ENCODE data around the gene OSBPL10.

DNA sequence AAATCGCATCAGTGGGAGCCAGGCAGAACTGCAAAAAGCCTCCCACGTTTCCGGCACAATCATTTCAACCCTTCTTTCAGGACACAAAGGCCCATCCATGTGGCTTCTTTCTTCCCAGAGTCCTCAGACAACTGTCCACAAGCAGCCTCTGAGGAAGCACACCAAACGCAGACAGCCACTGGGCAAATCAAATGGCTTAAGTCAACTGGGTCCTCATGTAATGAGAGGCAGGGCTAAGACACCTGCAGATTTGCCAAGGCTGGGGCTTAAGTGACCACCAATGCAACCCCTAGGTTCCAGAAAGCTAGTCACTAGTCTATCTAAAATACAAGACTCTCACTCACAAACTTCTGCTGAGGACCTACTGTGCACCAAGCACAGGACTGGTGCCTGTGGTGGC, 8.0 kb downstream of the OSBPL10 start:
- TF ChIP-seq, protein P1, sequence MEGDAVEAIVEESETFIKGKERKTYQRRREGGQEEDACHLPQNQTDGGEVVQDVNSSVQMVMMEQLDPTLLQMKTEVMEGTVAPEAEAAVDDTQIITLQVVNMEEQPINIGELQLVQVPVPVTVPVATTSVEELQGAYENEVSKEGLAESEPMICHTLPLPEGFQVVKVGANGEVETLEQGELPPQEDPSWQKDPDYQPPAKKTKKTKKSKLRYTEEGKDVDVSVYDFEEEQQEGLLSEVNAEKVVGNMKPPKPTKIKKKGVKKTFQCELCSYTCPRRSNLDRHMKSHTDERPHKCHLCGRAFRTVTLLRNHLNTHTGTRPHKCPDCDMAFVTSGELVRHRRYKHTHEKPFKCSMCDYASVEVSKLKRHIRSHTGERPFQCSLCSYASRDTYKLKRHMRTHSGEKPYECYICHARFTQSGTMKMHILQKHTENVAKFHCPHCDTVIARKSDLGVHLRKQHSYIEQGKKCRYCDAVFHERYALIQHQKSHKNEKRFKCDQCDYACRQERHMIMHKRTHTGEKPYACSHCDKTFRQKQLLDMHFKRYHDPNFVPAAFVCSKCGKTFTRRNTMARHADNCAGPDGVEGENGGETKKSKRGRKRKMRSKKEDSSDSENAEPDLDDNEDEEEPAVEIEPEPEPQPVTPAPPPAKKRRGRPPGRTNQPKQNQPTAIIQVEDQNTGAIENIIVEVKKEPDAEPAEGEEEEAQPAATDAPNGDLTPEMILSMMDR (IDR thresholded peaks at IDR 0.05) = no peak
- no peak for TF ChIP-seq ZFX (IDR thresholded peaks at IDR 0.05; ENCODE audit: borderline replicate concordance)
